Measurements from ENCODE around the gene GNL1.

DNA sequence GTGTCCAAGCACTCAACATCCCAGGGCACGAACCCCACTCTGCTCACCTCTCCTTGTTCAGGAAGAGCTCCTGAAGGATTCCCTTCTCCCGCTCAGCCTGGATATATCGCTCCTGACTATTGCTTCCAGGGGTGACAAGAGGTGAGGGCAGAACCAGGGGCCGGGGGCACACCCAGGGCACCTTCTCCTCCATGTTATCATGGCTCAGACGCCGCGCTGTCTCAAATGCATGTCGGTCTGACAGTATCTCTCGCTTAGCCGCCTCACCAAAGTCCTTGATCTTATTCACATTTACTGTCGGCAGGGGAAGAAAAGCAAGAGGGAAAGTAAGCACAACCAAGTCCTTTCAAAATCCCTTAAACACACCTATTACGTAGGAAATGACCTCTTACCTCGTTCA is 47.7 kb upstream of the GNL1 start:
- TF ChIP-seq, protein P1, sequence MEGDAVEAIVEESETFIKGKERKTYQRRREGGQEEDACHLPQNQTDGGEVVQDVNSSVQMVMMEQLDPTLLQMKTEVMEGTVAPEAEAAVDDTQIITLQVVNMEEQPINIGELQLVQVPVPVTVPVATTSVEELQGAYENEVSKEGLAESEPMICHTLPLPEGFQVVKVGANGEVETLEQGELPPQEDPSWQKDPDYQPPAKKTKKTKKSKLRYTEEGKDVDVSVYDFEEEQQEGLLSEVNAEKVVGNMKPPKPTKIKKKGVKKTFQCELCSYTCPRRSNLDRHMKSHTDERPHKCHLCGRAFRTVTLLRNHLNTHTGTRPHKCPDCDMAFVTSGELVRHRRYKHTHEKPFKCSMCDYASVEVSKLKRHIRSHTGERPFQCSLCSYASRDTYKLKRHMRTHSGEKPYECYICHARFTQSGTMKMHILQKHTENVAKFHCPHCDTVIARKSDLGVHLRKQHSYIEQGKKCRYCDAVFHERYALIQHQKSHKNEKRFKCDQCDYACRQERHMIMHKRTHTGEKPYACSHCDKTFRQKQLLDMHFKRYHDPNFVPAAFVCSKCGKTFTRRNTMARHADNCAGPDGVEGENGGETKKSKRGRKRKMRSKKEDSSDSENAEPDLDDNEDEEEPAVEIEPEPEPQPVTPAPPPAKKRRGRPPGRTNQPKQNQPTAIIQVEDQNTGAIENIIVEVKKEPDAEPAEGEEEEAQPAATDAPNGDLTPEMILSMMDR (IDR thresholded peaks at IDR 0.05; ENCODE audit: low read depth, low read length, missing input control), result no peak
- TF ChIP-seq RAD21 (IDR thresholded peaks at IDR 0.05) (no peak), GABPA (IDR thresholded peaks at IDR 0.05 in 1 of 2, conservative IDR thresholded peaks at IDR 0.05 in 1 of 2) (no peak), HNF4A (conservative IDR thresholded peaks at IDR 0.05) (no peak), FOXA1 (IDR thresholded peaks at IDR 0.05) (no peak)
- TF ChIP-seq, protein P2, sequence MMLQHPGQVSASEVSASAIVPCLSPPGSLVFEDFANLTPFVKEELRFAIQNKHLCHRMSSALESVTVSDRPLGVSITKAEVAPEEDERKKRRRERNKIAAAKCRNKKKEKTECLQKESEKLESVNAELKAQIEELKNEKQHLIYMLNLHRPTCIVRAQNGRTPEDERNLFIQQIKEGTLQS (IDR thresholded peaks at IDR 0.05), result no peak
- TF ChIP-seq, protein P3, sequence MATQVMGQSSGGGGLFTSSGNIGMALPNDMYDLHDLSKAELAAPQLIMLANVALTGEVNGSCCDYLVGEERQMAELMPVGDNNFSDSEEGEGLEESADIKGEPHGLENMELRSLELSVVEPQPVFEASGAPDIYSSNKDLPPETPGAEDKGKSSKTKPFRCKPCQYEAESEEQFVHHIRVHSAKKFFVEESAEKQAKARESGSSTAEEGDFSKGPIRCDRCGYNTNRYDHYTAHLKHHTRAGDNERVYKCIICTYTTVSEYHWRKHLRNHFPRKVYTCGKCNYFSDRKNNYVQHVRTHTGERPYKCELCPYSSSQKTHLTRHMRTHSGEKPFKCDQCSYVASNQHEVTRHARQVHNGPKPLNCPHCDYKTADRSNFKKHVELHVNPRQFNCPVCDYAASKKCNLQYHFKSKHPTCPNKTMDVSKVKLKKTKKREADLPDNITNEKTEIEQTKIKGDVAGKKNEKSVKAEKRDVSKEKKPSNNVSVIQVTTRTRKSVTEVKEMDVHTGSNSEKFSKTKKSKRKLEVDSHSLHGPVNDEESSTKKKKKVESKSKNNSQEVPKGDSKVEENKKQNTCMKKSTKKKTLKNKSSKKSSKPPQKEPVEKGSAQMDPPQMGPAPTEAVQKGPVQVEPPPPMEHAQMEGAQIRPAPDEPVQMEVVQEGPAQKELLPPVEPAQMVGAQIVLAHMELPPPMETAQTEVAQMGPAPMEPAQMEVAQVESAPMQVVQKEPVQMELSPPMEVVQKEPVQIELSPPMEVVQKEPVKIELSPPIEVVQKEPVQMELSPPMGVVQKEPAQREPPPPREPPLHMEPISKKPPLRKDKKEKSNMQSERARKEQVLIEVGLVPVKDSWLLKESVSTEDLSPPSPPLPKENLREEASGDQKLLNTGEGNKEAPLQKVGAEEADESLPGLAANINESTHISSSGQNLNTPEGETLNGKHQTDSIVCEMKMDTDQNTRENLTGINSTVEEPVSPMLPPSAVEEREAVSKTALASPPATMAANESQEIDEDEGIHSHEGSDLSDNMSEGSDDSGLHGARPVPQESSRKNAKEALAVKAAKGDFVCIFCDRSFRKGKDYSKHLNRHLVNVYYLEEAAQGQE (IDR thresholded peaks at IDR 0.05), result no peak
- TF ChIP-seq, protein P4, sequence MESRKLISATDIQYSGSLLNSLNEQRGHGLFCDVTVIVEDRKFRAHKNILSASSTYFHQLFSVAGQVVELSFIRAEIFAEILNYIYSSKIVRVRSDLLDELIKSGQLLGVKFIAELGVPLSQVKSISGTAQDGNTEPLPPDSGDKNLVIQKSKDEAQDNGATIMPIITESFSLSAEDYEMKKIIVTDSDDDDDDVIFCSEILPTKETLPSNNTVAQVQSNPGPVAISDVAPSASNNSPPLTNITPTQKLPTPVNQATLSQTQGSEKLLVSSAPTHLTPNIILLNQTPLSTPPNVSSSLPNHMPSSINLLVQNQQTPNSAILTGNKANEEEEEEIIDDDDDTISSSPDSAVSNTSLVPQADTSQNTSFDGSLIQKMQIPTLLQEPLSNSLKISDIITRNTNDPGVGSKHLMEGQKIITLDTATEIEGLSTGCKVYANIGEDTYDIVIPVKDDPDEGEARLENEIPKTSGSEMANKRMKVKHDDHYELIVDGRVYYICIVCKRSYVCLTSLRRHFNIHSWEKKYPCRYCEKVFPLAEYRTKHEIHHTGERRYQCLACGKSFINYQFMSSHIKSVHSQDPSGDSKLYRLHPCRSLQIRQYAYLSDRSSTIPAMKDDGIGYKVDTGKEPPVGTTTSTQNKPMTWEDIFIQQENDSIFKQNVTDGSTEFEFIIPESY (IDR thresholded peaks at IDR 0.05), result no peak
